ENCODE results near the gene UBE2F.
"Not testable (repeated sequence)": the region's sequence is repeated elsewhere in the genome, so short reads cannot be mapped to it uniquely, and the experiment has no call there.

Gene UBE2F

DNA sequence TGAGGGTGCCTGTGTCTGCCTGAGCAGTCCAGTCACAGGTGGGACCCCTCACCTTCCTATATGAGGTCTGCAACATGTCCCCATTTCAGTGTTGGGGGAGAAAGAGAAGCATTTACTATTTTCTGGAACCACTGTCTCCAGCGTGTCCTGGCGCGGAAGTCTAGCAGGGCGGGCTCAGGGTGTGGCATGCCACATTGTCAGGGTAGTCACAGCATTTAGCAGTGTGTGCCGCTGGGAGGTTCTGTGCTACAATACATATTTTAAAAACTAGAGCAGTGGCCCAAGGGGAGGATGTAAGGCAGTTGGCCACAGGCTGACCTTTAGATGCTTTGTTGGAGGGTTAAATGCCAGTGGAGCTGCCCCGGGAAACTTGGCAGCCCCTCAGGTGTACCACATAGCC is 12.5 kb downstream of the UBE2F start:
- no peak for DNase-seq (ENCODE audit: low read depth, low spot score)

DNA sequence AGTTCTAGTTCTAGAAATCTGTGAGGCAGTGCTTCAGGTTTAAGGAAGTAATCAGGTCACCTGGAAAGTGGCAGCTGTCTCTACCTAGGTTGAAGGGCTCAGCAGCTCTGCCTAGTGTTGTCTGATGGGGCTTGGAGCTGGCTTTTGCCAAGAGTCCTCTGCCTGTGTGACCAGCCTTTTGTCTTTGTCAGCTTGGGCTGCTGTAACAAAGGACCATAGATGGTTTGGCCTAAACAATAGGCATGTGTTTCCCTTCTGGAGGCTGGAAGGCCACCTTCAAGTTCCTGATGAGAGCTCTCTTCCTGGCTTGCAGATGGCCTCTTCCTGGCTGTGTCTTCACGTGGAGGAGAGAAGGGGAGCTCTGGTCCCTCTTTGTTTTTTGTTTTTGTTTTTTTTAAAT is 13.3 kb downstream of the UBE2F start:
- no peak for DNase-seq (ENCODE audit: low read depth, low spot score)

- DNase-seq (ENCODE audit: low read depth, low spot score): no peak
These were observed 13.9 kb downstream of the UBE2F start for GRCh38 chr2:237980751-237981150.

- not testable (repeated sequence) for DNase-seq (ENCODE audit: low read depth, low spot score)
These were observed 14.8 kb downstream of the UBE2F start for GRCh38 chr2:237981621-237982020.

GRCh38 chr2:237982039-237982725 is 15.4 kb downstream of the UBE2F start:
- no peak for DNase-seq (ENCODE audit: low read depth, low spot score)

- no peak for DNase-seq (ENCODE audit: low read depth, low spot score)
These were observed 17.1 kb downstream of the UBE2F start for GRCh38 chr2:237983922-237984321.

- no peak for DNase-seq (ENCODE audit: low read depth, low spot score)
These were observed 20.5 kb downstream of the UBE2F start for GRCh38 chr2:237987268-237987667.

DNA sequence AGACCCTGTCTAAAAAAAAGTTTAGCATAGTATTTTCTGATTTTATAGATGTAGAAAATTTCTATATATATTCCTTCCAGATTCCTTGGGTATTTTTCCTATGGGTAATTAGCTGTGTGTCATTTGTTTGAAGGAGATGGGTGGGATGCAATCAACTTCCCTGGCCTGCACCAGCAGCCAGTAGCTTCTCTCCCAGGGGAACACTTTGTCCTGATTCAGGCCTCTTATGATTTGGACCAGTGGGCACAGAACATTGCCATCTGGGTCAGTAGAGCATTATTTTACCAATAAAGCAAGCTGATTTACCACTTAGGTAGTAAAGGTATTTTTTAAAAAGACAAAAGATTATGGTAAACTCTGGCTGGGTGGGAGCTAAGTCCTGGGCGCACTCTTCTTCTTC is 26.9 kb downstream of the UBE2F start:
- DNase-seq (ENCODE audit: low read depth, low spot score): no peak

- DNase-seq (ENCODE audit: low read depth, low spot score): no peak
These were observed 28.2 kb downstream of the UBE2F start for GRCh38 chr2:237995036-237995435.

GRCh38 chr2:237996021-237996593 is 29.3 kb downstream of the UBE2F start:
- no peak for DNase-seq (ENCODE audit: low read depth, low spot score)

GRCh38 chr2:237997521-237997920 is 30.7 kb downstream of the UBE2F start:
- no peak for DNase-seq (ENCODE audit: low read depth, low spot score)

DNA sequence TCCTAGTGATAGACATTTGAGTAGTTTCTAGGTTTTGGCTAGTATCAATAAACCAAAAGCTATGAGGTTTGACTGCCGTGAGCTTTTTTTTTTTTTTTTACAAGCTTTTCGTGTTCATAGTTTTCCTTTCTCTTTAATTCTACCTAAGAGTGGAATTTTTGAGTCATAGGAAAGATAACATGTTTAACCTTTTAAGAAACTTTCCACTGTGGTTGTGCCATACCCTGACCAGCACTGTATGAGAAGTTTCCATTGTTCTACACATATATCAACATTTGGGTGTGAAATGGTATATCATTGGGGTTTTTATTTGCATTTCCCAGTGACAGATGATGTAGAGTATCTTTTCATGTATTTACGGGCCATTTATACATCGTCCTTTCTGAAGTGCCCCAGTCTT is 31.7 kb downstream of the UBE2F start:
- DNase-seq (ENCODE audit: low read depth, low spot score): no peak

- DNase-seq (ENCODE audit: low read depth, low spot score): no peak
These were observed 36.6 kb downstream of the UBE2F start for GRCh38 chr2:238003234-238004031.

DNA sequence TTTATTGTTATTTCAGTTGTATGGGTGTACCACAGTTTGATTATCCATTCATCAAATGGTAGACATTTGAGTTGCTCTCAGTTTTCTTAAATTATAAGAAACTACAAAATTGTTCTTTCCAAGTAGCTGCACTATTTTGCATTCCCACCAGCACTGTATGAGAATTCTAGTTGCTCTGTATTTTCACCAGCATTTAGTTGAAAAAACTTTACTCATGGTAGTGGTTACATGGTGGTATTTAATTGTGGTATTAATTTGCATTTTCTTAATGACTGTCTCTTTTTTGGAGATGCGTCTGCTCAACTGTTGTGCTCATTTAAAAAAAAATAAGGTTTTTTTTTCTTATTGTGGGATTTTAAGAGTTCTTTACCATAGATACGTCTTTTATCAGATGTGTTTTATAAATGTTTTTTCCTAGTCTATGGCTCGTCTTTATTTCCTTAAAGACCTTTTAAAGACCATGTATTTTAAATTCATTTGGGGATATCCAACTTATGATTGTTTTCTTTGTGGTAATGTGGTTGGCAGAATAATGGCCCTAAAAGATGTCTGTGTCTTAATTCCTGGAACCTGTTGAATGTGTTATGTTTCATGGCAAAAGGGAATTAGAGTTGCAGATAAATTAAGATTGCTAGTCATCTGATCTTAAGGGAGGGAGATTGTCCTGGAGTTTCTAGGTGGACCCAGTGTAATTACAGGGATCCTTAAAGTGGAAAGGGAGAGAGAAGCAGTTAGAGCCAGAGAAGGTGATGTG is 37.4 kb downstream of the UBE2F start:
- no peak for DNase-seq (ENCODE audit: low read depth, low spot score)

DNA sequence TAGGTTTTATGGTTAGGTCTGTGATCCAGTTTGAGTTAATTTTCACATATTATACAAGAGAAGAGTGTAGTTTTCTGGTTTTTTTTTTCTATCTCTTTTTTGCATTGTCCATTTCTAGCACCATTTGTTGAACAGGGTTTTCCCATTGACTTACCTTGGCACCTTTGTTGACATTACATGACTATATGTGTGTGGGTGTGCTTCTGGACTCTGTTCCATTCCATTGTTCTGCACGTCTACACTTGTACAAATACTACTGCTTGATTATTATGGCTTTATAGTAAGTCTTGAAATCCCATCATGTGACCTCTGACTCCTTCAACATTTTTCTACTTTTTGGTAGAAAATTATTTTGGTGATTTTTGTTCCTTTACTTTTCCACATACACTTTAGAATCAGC is 38.7 kb downstream of the UBE2F start:
- no peak for DNase-seq (ENCODE audit: low read depth, low spot score)

DNA sequence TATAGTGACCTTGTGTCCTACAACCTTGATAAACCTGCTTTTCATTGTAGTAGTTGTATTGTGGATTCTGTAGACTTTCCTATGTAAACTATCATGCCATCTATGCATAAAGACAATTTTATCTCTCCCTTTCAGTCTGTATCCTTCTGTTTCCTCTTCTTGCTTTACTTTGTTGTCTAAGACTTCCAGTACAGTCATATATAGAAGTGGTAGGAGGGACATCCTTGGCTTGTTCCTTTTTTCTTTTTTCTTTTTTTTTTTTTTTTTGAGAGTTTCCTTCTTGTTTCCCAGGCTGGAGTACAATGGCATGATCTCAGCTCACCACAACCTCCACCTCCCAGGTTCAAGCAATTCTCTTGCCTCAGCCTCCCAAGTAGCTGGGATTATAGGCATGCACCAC is 39.7 kb downstream of the UBE2F start:
- DNase-seq (ENCODE audit: low read depth, low spot score): no peak

DNA sequence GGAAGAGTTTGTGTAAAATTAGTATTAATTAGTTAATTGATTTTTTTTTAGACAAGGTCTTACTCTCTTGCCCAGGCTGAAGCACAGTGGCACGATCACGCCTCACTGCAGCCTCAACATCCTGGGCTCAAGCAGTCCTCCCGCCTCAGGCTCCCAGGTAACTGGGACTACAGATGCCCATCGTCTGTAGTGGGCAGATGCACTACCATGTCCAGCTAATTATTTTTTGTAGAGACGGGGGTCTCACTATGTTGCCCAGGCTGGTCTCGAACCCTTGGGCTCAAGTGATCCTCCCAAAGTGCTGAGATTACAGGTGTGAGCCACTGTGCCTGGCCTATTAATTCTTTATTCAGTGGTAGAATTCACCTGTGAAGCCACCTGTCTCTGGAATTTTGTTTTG is 41.1 kb downstream of the UBE2F start:
- DNase-seq (ENCODE audit: low read depth, low spot score): no peak

- DNase-seq (ENCODE audit: low read depth, low spot score): no peak
These were observed 42.7 kb downstream of the UBE2F start for GRCh38 chr2:238009563-238009962.

DNA sequence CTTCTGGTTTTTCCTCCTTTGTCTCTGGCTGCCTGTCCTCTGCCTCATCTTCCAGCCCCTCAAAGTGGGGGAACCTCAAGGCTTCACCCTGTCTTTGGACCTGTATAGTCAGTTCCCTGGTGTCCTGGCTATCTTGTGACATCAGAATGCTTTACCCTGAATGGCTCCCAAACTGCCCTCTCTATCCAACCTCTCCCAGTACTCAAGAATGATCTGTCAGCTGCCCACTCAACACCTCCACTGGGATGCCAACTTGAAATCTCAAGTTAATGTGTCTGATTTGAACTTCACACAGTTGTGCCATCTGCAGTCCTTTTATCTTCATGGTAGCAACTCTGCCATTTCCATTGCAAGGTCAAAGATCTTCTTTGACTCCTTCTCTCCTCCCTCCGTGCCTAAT is 43.8 kb downstream of the UBE2F start:
- no peak for DNase-seq (ENCODE audit: low read depth, low spot score)

DNA sequence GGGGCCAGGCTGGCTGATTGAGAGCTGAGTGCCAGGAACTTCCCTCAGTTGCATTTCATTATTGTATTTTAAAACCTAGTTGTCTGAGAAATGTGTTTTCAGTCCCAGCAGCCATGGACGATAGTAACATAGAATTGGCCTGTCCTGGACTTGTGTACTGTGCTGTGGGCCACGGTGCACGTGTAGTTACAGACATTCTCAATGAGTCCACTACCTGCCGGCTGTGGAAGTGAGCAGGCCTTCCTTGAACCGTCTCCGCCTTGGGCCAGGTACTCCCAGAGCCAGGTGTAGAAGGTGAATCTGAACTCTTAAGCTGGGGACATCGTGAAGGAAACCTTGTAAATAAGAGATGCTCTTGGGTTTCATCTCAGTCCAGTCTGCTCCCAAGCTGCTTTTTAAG is 47.0 kb downstream of the UBE2F start:
- no peak for DNase-seq (ENCODE audit: low read depth, low spot score)

DNA sequence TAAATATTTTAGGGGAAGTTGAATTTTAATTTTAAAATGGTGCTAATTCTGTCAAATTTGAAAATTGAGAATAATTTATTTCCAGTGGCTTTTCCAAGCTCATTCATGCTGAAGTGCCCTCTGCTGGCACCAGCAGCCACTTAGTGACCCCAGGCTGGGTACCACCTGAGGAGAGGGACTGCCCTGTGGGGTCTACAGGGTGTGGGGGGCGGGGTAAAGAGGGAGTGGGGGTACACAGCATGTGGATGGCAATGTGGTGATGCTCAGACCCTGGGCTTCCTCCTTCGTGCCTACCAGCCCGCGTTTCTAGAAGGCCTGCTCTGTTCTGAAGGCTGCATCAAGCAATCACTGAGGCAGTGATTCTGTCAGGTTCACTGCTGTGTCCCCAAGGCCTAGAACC is 48.9 kb downstream of the UBE2F start:
- no peak for DNase-seq (ENCODE audit: low read depth, low spot score)

DNA sequence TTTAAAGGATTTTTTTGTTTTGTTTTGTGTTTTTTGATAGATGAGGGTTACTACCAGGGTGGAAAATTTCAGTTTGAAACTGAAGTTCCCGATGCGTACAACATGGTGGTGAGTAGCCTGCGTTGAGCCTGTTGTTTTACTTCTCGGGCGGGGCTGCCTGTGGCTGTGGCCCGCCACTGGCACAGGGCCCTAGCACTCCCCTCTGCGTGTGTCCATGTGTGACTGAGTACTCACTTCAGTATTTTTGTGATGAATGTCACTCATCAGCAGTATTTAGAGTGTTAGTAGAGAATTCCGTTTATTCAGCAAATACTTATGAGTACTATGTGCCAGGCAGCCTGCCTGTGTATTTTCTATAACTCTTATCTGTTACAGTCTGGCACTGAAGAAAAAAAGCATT is 49.7 kb downstream of the UBE2F start:
- DNase-seq (ENCODE audit: low read depth, low spot score): no peak

All from activated CD4-positive, CD25-positive, alpha-beta regulatory T cell treated with anti-CD3 and anti-CD28 coated beads, Interleukin-2, amount 50 U/mL, for 16 hours (primary cell).